GM21367 (cell line): ENCODE measurements around the gene PRIM1.
A peak's percentile ranks its signal among the peaks of the same experiment; 100 is the strongest.
"Not testable (repeated sequence)": the region's sequence is repeated elsewhere in the genome, so short reads cannot be mapped to it uniquely, and the experiment has no call there.

Source experiments
- ATAC-seq: cut with Tn5 transposase; IDR thresholded peaks from one replicate; pipeline ENCODE4 v1.9.1; 2021; ENCODE audit not compliant: unreplicated experiment

The PRIM1 gene

GRCh38 chr12:56751712-56752598 is at the start of gene PRIM1:
PRIM1 (minus strand) TSS chr12:56752323; CDS start chr12:56752298, 25 bp downstream.
- ATAC-seq: peak; percentile 58

- ATAC-seq: no peak
Measured at GRCh38 chr12:56800221-56800620, 48.1 kb upstream of the PRIM1 start.

GRCh38 chr12:56799345-56799744 is 47.2 kb upstream of the PRIM1 start:
- not testable (repeated sequence) for ATAC-seq

GRCh38 chr12:56795791-56796190 is 43.7 kb upstream of the PRIM1 start:
- not testable (repeated sequence) for ATAC-seq

- not testable (repeated sequence) for ATAC-seq
Measured at GRCh38 chr12:56795046-56795562, 43.0 kb upstream of the PRIM1 start.

- ATAC-seq: not testable (repeated sequence)
Measured at GRCh38 chr12:56793124-56793523, 41.0 kb upstream of the PRIM1 start.

GRCh38 chr12:56792678-56793077 is 40.6 kb upstream of the PRIM1 start:
- no peak for ATAC-seq

- ATAC-seq: not testable (repeated sequence)
Measured at GRCh38 chr12:56789429-56789828, 37.3 kb upstream of the PRIM1 start.

GRCh38 chr12:56787498-56787897 is 35.4 kb upstream of the PRIM1 start:
- no peak for ATAC-seq

GRCh38 chr12:56785874-56786273 is 33.8 kb upstream of the PRIM1 start:
- ATAC-seq: no peak

GRCh38 chr12:56785141-56785865 is 33.2 kb upstream of the PRIM1 start:
- no peak for ATAC-seq

GRCh38 chr12:56781726-56782125 is 29.6 kb upstream of the PRIM1 start:
- no peak for ATAC-seq

GRCh38 chr12:56778756-56779155 is 26.6 kb upstream of the PRIM1 start:
- no peak for ATAC-seq

- no peak for ATAC-seq
Measured at GRCh38 chr12:56776654-56777053, 24.5 kb upstream of the PRIM1 start.

GRCh38 chr12:56775638-56776037 is 23.5 kb upstream of the PRIM1 start:
- no peak for ATAC-seq

GRCh38 chr12:56773113-56773512 is 21.0 kb upstream of the PRIM1 start:
- ATAC-seq: no peak

GRCh38 chr12:56772625-56773024 is 20.5 kb upstream of the PRIM1 start:
- no peak for ATAC-seq

GRCh38 chr12:56769868-56770267 is 17.7 kb upstream of the PRIM1 start:
- ATAC-seq: no peak

GRCh38 chr12:56768424-56768823 is 16.3 kb upstream of the PRIM1 start:
- ATAC-seq: no peak

GRCh38 chr12:56766535-56766934 is 14.4 kb upstream of the PRIM1 start:
- peak; percentile 94 for ATAC-seq

GRCh38 chr12:56763753-56764657 is 11.9 kb upstream of the PRIM1 start:
- ATAC-seq: no peak
